GM18907 (cell line): ENCODE results near the gene INPP5J.
"Not testable (repeated sequence)": the region's sequence is repeated elsewhere in the genome, so short reads cannot be mapped to it uniquely, and the experiment has no call there.

Experiments used
- ATAC-seq: cut with Tn5 transposase; IDR thresholded peaks from one replicate; pipeline ENCODE4 v1.9.1; 2021; ENCODE audit warnings: mild to moderate bottlenecking, moderate library complexity; ENCODE audit not compliant: unreplicated experiment

Gene INPP5J

DNA sequence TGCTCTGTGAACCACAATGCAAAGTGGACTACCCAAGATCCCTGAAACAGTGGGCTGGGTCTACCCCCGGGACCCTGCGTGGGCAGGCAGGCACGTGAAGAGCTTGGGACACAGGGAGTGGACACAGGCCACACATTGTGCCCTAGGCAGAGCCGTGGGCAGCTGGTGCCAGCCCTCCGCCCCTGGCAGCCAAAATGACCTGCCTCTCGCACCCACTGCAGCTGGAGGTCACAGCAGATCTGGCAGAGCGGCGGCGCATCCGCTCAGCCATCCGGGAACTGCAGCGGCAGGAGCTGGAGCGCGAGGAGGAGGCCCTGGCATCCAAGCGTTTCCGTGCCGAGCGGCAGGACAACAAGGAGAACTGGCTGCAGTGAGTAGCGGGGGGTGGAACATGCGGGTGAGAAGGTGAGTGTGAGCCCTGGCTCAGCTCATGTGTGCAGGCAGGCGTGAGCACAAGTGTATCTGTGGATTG lies 35.0 kb upstream of the INPP5J start:
- ATAC-seq: no peak

DNA sequence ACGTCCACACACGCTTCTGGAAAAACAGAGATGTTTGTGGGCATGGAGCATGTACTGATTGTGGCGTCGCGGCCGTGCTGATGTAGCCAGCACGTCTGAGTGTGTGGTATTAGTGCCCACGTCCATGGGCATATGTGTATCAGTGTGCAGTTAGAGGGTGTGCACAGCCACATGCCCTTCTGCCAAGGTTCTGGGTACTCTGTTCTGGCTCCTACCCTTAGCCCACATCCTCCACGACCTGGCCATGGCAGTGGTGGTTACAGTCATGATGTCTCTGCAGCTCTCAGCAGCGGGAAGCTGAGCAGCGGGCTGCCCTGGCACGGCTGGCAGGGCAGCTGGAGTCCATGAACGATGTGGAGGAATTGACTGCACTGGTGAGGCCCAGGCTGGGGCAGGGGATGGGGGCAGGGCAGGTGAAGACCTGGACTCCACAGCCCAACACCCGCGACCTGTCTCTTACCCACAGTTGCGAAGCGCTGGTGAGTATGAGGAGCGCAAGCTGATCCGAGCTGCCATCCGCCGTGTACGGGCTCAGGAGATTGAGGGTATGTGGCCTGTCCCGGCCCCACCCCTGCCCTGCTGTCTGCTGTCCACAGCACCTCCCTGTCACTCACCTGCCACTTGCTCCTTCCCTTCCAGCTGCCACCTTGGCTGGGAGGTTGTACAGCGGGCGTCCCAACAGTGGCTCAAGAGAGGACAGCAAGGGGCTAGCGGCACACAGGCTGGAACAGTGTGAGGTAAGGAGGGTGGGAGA lies 34.4 kb upstream of the INPP5J start:
- no peak for ATAC-seq

DNA sequence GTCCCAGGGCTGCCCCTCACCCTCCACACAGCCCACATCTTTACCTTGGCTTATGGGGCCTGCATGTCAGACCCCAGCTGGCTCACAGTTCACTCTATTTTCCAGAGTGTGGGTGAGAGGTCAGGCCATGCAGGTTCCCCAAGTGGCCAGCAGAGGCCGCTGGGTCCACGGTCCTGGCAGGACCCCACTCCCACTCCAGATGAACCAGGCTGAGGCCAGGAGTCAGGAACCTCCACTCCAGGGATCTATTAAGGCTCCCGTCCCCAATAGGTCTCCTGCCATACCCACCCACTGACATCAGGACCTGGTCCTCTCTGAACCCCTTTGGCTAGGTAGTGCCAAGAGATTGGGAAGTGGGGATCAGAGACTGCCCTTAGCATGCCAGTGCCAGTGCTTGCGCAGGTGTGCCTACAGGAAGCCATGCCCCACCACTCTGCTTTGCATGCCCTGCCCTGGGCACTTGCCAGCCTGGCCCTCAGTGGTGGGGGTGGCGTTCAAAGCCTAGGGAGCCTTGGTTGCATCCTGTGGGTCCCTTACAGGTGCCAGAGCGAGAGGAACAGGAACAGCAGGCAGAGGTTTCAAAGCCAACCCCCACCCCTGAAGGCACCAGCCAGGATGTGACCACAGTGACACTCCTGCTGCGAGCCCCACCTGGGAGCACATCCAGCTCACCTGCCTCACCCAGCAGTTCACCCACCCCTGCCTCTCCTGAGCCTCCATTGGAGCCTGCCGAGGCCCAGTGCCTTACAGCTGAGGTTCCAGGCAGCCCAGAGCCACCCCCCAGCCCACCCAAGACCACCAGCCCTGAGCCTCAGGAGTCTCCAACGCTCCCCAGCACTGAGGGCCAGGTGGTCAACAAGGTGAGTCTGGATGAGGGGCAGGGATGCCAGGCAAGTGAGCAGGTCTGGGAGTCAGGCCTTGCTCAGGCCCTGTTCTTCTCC lies 33.3 kb upstream of the INPP5J start:
- ATAC-seq: no peak

DNA sequence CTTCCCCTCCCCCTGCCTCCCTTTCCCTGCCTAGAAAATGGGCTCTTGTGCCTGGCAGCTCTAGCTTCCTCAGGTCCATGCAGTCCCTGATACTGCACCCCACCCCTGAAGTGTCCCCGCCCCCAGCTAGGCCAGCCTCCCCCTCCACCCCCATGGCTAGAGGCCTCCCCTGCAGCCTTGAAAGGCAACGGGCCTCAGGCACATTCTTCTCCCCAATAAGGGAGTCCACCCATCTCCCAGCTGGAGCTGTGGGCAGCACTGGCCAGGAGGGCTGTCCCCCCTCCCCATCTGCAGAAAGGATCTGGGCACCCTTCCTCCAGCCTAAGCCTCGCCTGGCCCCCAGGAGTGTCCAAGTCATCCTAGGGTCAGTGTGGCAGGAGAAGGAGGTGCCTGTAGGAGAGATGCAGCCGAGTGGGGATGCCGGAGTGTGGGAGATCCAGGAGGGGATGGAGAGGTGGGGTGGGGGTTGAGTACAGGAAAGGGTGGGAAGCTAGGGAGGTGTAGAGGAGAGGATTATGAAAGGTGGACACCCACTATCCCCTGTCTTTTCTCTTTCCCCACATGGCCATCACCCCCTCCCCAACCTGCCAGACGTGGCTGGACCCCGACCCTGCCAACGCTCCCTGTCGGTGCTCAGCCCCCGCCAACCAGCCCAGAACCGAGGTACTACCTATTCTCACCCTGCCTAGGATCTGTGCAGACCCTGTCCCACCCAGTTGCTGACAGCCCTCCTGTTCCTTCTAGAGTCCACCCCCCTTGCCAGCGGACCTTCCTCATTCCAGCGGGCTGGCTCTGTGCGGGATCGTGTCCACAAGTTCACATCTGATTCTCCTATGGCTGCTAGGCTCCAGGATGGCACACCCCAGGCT lies 32.3 kb upstream of the INPP5J start:
- no peak for ATAC-seq

DNA sequence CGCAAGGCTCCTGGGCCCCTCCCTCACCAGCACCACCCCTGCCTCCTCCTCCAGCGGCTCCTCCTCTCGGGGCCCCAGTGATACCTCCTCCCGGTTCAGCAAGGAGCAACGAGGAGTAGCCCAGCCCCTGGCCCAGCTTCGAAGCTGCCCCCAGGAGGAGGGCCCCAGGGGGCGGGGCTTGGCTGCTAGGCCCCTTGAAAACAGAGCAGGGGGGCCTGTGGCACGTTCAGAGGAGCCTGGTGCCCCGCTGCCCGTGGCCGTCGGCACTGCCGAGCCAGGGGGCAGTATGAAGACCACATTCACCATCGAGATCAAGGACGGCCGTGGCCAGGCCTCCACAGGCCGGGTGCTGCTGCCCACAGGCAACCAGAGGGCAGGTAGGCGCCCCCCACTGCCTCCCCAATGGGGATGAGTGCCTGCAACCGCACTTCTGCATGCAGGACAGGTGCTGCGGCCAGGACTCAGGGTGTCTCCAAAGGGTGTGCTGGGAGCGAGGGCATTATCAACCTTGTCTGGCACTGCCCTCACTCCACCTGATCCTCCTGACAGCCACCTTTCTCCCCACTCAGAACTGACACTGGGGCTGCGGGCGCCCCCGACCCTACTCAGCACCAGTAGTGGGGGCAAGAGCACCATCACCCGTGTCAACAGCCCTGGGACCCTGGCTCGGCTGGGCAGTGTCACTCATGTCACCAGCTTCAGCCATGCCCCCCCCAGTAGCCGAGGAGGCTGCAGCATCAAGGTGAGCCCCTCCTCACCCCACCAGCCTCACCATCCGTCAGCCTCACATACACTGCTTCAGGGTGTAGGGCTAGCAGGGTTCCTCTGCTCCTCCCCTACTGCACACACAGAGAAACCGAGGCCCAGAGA lies 31.4 kb upstream of the INPP5J start:
- ATAC-seq: no peak

- ATAC-seq: no peak
These were observed 30.6 kb upstream of the INPP5J start for GRCh38 chr22:31092161-31092560.

DNA sequence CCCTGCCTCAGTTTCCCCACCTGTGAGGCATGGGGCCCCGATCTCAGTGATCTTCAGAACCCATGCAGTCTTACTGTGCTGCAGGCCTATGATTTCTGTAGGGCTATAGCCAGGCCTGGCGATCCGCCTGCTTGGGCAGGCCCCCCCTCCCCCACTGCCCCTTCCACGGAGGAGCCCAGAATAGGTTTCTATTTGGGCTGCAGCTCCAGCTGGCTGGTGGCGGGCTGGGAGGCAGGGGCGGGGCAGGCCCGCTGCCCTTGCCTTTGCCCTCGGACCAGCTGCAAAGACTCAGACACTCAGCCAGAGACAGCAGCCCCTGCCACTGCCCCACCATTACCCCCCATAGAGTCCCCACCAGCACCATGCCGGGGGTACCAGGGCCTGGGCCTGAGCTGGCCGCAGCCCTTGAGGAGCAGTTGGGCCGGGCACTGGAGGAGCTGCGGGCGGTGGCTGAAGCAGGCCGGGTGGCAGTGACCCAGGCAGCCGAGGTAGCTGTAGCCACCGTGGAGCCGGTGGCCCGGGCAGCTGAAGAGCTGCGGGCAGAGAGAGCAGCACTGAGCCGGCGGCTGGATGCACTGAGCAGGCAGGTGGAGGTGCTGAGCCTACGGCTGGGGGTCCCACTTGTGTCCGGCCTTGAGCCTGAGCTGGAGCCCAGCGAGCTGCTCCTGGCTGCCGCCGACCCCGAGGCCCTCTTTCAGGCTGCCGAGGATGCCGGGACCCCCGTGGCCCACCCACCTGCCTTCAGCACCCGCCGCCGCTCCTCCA lies 29.5 kb upstream of the INPP5J start:
- no peak for ATAC-seq

- ATAC-seq: no peak
These were observed 28.7 kb upstream of the INPP5J start for GRCh38 chr22:31094021-31094551.

DNA sequence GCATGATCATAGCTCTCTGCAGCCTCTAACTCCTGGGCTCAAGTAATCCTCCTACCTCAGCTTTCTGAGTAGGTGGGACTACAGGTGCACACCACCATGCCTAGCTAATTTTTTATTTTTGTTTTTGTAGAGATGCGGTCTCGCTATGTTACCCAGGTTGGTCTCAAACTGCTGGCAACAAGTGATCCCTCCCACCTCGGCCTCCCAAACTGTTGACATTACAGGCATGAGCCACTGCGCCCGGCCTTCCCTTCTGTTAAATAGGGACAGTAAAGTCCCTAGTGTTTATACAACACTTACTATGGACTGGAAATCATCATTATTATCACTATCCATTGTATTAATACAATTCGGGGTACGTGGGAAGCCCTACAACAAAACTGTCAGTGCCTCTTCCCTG lies 28.0 kb upstream of the INPP5J start:
- no peak for ATAC-seq

DNA sequence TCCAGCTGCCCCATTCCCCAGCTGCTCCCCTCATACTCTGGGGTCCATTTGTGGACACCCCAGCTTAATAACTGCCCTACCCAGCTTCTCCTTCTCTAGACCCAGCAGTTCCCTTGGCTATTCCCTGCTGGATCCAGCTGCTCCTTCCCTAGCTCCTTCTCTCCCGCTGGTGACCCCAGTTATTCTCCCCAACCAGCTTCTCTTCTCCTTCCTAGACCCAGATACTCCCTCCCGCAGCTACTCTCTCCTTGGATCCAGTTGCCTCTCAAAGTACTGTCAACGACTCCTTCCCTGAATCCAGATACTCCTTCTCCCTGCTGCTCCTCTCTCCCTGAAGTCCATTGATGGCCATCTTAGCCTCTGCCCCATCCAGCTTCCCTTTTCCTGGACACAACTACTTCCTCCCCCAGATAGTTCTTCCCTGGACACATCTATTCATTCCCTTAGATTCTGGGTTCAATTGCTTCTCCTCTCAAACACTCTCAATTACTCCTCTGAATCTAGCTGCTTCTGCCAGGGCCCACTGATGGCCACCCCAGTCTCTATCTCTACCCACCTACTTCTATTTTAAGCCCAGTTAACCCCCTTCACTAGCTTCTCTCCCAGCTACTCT lies 27.0 kb upstream of the INPP5J start:
- ATAC-seq: no peak

- no peak for ATAC-seq
These were observed 26.0 kb upstream of the INPP5J start for GRCh38 chr22:31096657-31097279.

DNA sequence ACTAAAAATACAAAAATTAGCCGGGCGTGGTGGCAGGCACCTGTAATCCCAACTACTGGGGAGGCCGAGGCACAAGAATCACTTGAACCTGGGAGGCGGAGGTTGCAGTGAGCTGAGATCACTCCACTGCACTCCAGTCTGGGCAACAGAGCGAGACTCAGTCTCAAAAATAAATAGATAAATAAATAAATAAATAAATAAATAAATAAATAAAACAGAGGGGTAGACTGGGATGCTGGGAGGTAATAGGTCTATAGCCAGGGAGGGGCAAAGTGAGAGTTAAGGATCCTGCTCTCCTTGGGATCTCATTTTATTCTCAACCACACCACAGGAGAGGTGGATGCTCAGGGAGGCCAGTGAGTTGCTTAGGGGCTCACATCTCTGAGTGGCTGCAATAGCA lies 25.2 kb upstream of the INPP5J start:
- not testable (repeated sequence) for ATAC-seq

DNA sequence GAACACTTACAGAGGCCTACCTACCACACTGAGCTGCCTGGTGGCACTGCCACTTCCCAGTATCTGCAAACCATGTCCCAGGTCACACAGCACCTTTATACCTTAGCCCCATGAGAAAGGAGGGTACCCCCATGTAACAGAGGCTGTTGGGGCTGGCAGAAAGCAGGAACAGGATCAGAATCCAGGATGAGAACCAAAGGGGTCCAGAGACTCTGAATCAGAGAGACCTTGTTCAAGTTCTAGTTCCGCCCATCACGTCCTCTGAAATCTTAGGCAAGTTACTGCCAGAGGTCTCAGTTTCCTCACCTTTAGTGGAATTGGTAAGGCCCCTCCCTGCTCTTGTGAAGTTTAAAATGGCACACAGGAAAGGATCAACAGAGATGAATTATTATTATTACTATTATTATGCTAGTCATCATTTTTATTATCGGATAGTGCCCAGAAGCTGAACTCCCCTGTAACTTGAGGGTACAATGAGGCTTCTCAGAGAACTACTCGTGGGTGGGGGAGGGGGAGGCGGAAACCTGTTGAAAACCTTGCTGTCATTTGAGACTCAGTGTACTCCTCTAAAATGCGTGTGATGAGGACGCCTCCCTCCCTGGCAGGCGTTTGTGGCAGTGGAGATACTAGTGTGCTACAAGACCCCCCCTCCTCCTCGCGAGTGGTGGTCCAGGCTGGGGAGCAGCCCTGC lies 24.7 kb upstream of the INPP5J start:
- no peak for ATAC-seq

DNA sequence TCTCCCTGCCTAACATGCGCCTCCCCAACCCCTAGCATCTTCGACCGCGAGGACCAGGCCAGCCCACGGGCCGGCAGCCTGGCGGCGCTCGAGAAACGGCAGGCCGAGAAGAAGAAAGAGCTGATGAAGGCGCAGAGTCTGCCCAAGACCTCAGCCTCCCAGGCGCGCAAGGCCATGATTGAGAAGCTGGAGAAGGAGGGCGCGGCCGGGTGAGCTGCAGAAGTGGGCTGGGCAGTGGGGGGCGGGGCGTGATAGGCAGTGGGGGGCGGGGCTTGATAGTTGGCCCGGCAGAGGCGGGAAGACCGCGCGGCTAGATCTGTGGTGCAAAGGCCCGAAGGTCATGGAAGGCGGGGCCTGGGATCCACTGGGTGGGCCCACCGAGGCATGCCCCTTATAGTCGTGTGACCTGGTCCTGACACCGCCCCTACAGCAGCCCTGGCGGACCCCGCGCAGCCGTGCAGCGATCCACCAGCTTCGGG lies 24.1 kb upstream of the INPP5J start:
- no peak for ATAC-seq

DNA sequence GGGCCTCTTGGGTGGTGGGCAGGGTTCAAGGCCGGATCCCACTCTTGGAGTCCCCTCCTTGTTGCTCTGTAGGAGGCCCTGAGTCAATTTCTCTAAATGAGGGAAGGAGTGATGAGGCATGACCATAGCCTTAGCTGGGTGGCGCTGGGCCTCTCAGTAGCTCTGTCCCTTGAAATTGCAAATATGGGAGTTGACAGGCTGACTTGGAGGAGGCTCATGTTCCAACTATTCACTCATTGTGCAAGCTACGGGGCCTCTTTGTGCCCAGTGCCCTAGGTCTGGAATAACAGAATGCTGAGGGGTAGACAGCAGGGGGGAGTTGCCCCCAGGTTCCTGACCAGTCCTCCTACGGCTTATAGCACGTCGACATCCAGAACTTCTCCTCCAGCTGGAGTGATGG lies 23.4 kb upstream of the INPP5J start:
- no peak for ATAC-seq

- no peak for ATAC-seq
These were observed 22.7 kb upstream of the INPP5J start for GRCh38 chr22:31099841-31100761.
